C4-2B (cell line): ENCODE data around the gene ESYT2.

ENCODE experiments used
- CTCF ChIP-seq: fragments of 450-650 bp; conservative IDR thresholded peaks from 2 replicates; pipeline ENCODE4 v1.5.1; 2017; ENCODE audit warnings: mild to moderate bottlenecking
- ZFX ChIP-seq: fragments of 450-650 bp; IDR thresholded peaks from 2 replicates; pipeline ENCODE4 v1.6.1; 2017

GRCh38 chr7:158805414-158805813, 23.9 kb downstream of the ESYT2 start:
- no peak for TF ChIP-seq CTCF
- no peak for TF ChIP-seq ZFX
